Ishikawa (cell line): ENCODE measurements around the gene HTT.

Experiments used
- CEBPB ChIP-seq: IDR thresholded peaks from 2 replicates; pipeline ENCODE4 v1.6.1; 2012
- CREB1 ChIP-seq: IDR thresholded peaks from 2 replicates; pipeline ENCODE4 v1.6.1; 2012; ENCODE audit warnings: low read depth
- EGR1 ChIP-seq: IDR thresholded peaks from 2 replicates; pipeline ENCODE4 v1.6.1; 2012
- EP300 ChIP-seq: IDR thresholded peaks from 2 replicates; pipeline ENCODE4 v1.6.1; 2012; ENCODE audit warnings: borderline replicate concordance
- FOXM1 ChIP-seq: IDR thresholded peaks from 2 replicates; pipeline ENCODE4 v1.6.1; 2012; ENCODE audit warnings: low read depth, borderline replicate concordance
- NFIC ChIP-seq: IDR thresholded peaks from 2 replicates; pipeline ENCODE4 v1.6.1; 2012
- RAD21 ChIP-seq: IDR thresholded peaks from 2 replicates; pipeline ENCODE4 v1.6.1; 2012; ENCODE audit warnings: low read depth
- TAF1 ChIP-seq: IDR thresholded peaks from 2 replicates; pipeline ENCODE4 v1.6.1; 2012; ENCODE audit warnings: low read depth, mild to moderate bottlenecking
- TCF12 ChIP-seq: IDR thresholded peaks from 2 replicates; pipeline ENCODE4 v1.6.1; 2012; ENCODE audit warnings: low read depth
- TEAD4 ChIP-seq: IDR thresholded peaks from 2 replicates; pipeline ENCODE4 v1.6.1; 2012
- USF1 ChIP-seq: IDR thresholded peaks from 2 replicates; pipeline ENCODE4 v1.6.1; 2012
- YY1 ChIP-seq: IDR thresholded peaks from 2 replicates; pipeline ENCODE4 v1.6.1; 2012; ENCODE audit warnings: low read depth
- ZBTB7A ChIP-seq: IDR thresholded peaks from 2 replicates; pipeline ENCODE4 v1.6.1; 2012; ENCODE audit warnings: low read depth
- TF ChIP-seq, protein P1 (sequence below): IDR thresholded peaks from 2 replicates; pipeline ENCODE4 v1.6.1; 2012; ENCODE audit warnings: low read depth, mild to moderate bottlenecking
- TF ChIP-seq, protein P2 (sequence below): IDR thresholded peaks from 2 replicates; pipeline ENCODE4 v1.6.1; 2012

The HTT gene

GRCh38 chr4:3213106-3213425, 138.6 kb downstream of the HTT start:
- TF ChIP-seq EP300: no peak
- TF ChIP-seq TEAD4: no peak
- no peak for TF ChIP-seq TCF12
- no peak for TF ChIP-seq NFIC
- TF ChIP-seq EGR1: no peak
- TF ChIP-seq ZBTB7A: no peak
- no peak for TF ChIP-seq TAF1
- TF ChIP-seq, protein P1, sequence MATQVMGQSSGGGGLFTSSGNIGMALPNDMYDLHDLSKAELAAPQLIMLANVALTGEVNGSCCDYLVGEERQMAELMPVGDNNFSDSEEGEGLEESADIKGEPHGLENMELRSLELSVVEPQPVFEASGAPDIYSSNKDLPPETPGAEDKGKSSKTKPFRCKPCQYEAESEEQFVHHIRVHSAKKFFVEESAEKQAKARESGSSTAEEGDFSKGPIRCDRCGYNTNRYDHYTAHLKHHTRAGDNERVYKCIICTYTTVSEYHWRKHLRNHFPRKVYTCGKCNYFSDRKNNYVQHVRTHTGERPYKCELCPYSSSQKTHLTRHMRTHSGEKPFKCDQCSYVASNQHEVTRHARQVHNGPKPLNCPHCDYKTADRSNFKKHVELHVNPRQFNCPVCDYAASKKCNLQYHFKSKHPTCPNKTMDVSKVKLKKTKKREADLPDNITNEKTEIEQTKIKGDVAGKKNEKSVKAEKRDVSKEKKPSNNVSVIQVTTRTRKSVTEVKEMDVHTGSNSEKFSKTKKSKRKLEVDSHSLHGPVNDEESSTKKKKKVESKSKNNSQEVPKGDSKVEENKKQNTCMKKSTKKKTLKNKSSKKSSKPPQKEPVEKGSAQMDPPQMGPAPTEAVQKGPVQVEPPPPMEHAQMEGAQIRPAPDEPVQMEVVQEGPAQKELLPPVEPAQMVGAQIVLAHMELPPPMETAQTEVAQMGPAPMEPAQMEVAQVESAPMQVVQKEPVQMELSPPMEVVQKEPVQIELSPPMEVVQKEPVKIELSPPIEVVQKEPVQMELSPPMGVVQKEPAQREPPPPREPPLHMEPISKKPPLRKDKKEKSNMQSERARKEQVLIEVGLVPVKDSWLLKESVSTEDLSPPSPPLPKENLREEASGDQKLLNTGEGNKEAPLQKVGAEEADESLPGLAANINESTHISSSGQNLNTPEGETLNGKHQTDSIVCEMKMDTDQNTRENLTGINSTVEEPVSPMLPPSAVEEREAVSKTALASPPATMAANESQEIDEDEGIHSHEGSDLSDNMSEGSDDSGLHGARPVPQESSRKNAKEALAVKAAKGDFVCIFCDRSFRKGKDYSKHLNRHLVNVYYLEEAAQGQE: no peak
- no peak for TF ChIP-seq YY1
- no peak for TF ChIP-seq RAD21
- TF ChIP-seq USF1: no peak
- TF ChIP-seq, protein P2, sequence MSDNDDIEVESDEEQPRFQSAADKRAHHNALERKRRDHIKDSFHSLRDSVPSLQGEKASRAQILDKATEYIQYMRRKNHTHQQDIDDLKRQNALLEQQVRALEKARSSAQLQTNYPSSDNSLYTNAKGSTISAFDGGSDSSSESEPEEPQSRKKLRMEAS: no peak
- no peak for TF ChIP-seq CREB1
- no peak for TF ChIP-seq FOXM1
- no peak for TF ChIP-seq CEBPB

DNA sequence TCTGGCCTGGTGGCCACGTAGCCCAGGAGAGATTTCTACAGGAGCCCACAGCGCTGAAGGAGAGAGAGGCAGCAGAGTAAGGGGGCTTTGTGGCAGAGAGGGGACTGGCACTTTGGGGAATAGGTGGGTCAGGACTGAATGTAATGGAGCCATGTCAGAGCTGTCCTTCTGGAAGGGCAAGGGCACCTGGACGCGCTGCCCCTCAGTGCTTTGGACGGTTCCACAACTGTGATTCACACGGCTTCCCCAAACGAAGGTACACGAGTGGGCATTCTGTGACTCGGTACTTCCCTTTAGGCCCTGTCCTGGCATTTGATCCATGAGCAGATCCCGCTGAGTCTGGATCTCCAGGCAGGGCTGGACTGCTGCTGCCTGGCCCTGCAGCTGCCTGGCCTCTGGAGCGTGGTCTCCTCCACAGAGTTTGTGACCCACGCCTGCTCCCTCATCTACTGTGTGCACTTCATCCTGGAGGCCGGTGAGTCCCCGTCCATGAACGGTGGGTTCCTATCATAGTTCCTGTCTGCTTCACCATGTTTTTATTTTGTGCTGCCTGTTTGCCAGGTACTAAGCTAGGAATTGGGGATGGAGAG, 139.3 kb downstream of the HTT start:
- TF ChIP-seq EP300 (no peak), FOXM1 (no peak), YY1 (no peak), EGR1 (no peak), ZBTB7A (no peak), TEAD4 (no peak), CREB1 (no peak), TAF1 (no peak), NFIC (no peak), TCF12 (no peak), CEBPB (no peak), USF1 (no peak), RAD21 (no peak)
- TF ChIP-seq, protein P1: no peak
- TF ChIP-seq, protein P2: no peak

GRCh38 chr4:3215256-3215655, 140.8 kb downstream of the HTT start:
- TF ChIP-seq CREB1 (no peak), EP300 (no peak), RAD21 (no peak), YY1 (no peak), NFIC (no peak), CEBPB (no peak), USF1 (no peak), EGR1 (no peak)
- TF ChIP-seq, protein P2: no peak

GRCh38 chr4:3215733-3216132, 141.3 kb downstream of the HTT start:
- TF ChIP-seq, protein P2: no peak
- TF ChIP-seq RAD21: no peak
- TF ChIP-seq ZBTB7A: no peak
- TF ChIP-seq TAF1: no peak
- TF ChIP-seq CEBPB: no peak
- no peak for TF ChIP-seq EP300
- no peak for TF ChIP-seq CREB1
- no peak for TF ChIP-seq YY1

DNA sequence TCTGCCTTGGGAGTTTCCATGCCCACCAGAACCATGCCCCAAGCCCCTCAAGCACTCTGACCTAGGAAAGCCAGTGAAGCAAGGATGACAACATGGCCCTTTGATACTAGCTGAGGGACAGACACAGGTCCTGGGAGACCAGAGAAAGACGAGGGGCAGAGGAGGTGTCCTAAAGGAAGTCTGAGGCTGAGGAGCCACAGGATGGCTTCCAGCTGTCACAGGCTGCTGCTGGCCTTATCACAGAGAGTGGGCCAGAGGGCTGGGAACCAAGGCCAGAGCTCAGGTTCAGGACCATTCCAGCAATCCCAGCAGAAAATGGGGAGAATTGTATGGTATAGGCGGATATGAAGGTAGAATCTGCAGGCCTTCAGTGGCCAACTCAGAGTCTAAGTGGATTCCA, 142.8 kb downstream of the HTT start:
- TF ChIP-seq USF1 (no peak), RAD21 (no peak), EP300 (no peak), TAF1 (no peak), CREB1 (no peak), YY1 (no peak), EGR1 (no peak), ZBTB7A (no peak), TCF12 (no peak), FOXM1 (no peak), CEBPB (no peak), NFIC (no peak), TEAD4 (no peak)
- TF ChIP-seq, protein P1: no peak
- TF ChIP-seq, protein P2: no peak
